ENCODE measurements around the gene TBP.

- TF ChIP-seq REST (IDR thresholded peaks at IDR 0.05) (no peak), POLR2A (IDR thresholded peaks at IDR 0.05; ENCODE audit: low read length) (no peak), MAFK (IDR thresholded peaks at IDR 0.05; ENCODE audit: partially characterized antibody) (no peak), USF2 (IDR thresholded peaks at IDR 0.05) (no peak), RAD21 (conservative IDR thresholded peaks at IDR 0.05 in 1 of 2, IDR thresholded peaks at IDR 0.05 in 1 of 2) (peak; percentile 78 to 81), PHF8 (IDR thresholded peaks at IDR 0.05; ENCODE audit: borderline replicate concordance, low read depth) (no peak), RNF2 (IDR thresholded peaks at IDR 0.05; ENCODE audit: borderline replicate concordance, low read depth) (no peak), MYC (IDR thresholded peaks at IDR 0.05; ENCODE audit: borderline replicate concordance, low read length) (no peak), RFX5 (IDR thresholded peaks at IDR 0.05) (no peak), MAX (IDR thresholded peaks at IDR 0.05) (no peak), PBX3 (IDR thresholded peaks at IDR 0.05) (no peak), CTCF (IDR thresholded peaks at IDR 0.05) (peak; percentile 72)
Measured at GRCh38 chr6:170529839-170530469, 24.2 kb upstream of the TBP start.
